ENCODE data around the gene GPRC5B.

- no peak for TF ChIP-seq CTCF (IDR thresholded peaks at IDR 0.05)
- no peak for TF ChIP-seq ZFX (IDR thresholded peaks at IDR 0.05; ENCODE audit: borderline replicate concordance)
Measured at GRCh38 chr16:19879241-19879792, 5.3 kb downstream of the GPRC5B start.
